Stomach (tissue), 19 donors: ENCODE measurements around the gene DHRS13. TPM values are rescaled to one million over a fixed set of nuclear protein-coding genes. Genes with fewer than 3 reads are reported as not detected.

Experiments
- DNase-seq, 2 donors: peaks; one replicate each; pipeline versions ENCODE4 v3.0.0 to v3.0.0-alpha.2; 2013 to 2019
- H3K27ac ChIP-seq, 5 donors: fragments of 200-600 bp in 4 of 5; sonication (generic) in 4 of 5; one replicate each; pipeline ENCODE4 v1.5.1; 2013 to 2019; ENCODE audit warnings: mild to moderate bottlenecking in 1 of 5, moderate library complexity in 1 of 5
- H3K27me3 ChIP-seq, 3 donors: fragments of 200-600 bp; sonication (generic); one replicate each; pipeline ENCODE4 v1.5.1; 2017 to 2019; ENCODE audit warnings: mixed run types in 1 of 3
- H3K36me3 ChIP-seq, 4 donors: fragments of 200-600 bp; sonication (generic); 1 replicate in 3 of 4; 2 replicates in 1 of 4; pipeline ENCODE4 v1.5.1; 2016 to 2019
- H3K4me1 ChIP-seq, 4 donors: fragments of 200-600 bp; sonication (generic); one replicate each; pipeline ENCODE4 v1.5.1; 2016 to 2019
- H3K4me3 ChIP-seq, 4 donors: fragments of 200-600 bp; sonication (generic) in 3 of 4; one replicate each; pipeline ENCODE4 v1.5.1; 2016 to 2019; ENCODE audit warnings: mild to moderate bottlenecking in 1 of 4
- H3K9me3 ChIP-seq, 4 donors: fragments of 200-600 bp; sonication (generic); one replicate each; pipeline ENCODE4 v1.5.1; 2016 to 2019
- CTCF ChIP-seq, 7 experiments: fragments of 450-650 bp in 4 of 7; fragments of 200-600 bp in 3 of 7; sonication (generic) in 3 of 7; IDR thresholded peaks; one replicate each; pipeline ENCODE4 v1.5.1; 2016 to 2019; ENCODE audit warnings: antibody characterized with exemption in 7 of 7, control low read depth in 2 of 7, mild to moderate bottlenecking in 1 of 7
- EP300 ChIP-seq: sonication (generic); formaldehyde crosslinking; IDR thresholded peaks from one replicate; pipeline ENCODE4 v1.6.1; 2017; ENCODE audit warnings: antibody characterized with exemption
- POLR2A ChIP-seq, 4 donors: fragments of 450-650 bp; IDR thresholded peaks; one replicate each; pipeline ENCODE4 v1.6.1; 2016; ENCODE audit warnings: antibody characterized with exemption in 4 of 4, control low read depth in 2 of 4, mild to moderate bottlenecking in 1 of 4, moderate library complexity in 1 of 4
- POLR2AphosphoS5 ChIP-seq, 3 donors: sonication (generic); formaldehyde crosslinking; IDR thresholded peaks; one replicate each; pipeline ENCODE4 v1.6.1; 2016; ENCODE audit warnings: antibody characterized with exemption in 3 of 3
- WGBS, 5 donors: extraction: QIAGEN DNeasy Blood & Tissue Kit in 3 of 5; methylation state at CpG; one replicate each; pipeline versions ENCODE4 v1.1.5 to v1.1.7; 2013 to 2018; 5-methylcytosine and 5-hydroxymethylcytosine counted together
- intact Hi-C: fragments of 100-400 bp; cut with DNase I; formaldehyde crosslinking; loops from one replicate; pipeline ENCODE4 v1.15.1; 2023; ENCODE audit warnings: low total_unique reads
- long read RNA-seq, 10 donors: transcript quantifications; one replicate each; lab custom pipeline, GENCODE V29; 2026
- polyA plus RNA-seq, 3 donors: library from polyadenylated mRNA; stranded (reverse); fragments of 200-250 nt; gene quantifications; one replicate each; pipeline ENCODE4 v1.2.3, GENCODE V29; 2013
- total RNA-seq, 5 donors: library from RNA; depleted of rRNA; stranded (reverse); fragments of >200 nt; gene quantifications; one replicate each; pipeline versions ENCODE4 v1.1.0 to v1.2.3, GENCODE V29; 2014 to 2016
- donor health status: healthy with polysubstance abuse.
- donor health status: Bipolar disorder and iron deficiency.
- donor health status: healthy.

The DHRS13 gene
- total RNA-seq (10 to 100 TPM in 2 of 5 donors, 1 to 10 TPM in 2, not detected in 1; 6.4 to 33.5 (median 9.3) TPM), polyA plus RNA-seq (10 to 100 TPM in 1 of 3 donors, 1 to 10 TPM in 2; 4.4 to 13.4 (median 6.0) TPM)
- long read RNA-seq, donor 1, partial matches to known transcripts, result 0 of 3 reads
- long read RNA-seq, donor 1, other reads (novel, unspliced or antisense), result 0 of 3 reads
- long read RNA-seq, donor 2, transcript DHRS13-201 (5 exons, 1,921 nt), result major isoform, 5 of 5 reads
- long read RNA-seq, donor 2, partial matches to known transcripts, result 0 of 5 reads
- long read RNA-seq, donor 2, other reads (novel, unspliced or antisense), result 0 of 5 reads
- long read RNA-seq, donor 3, partial matches to known transcripts, result 0 of 4 reads
- long read RNA-seq, donor 3, other reads (novel, unspliced or antisense), result 0 of 4 reads
- long read RNA-seq, donor 4, result 0 reads
- long read RNA-seq, donor 5, transcript DHRS13-201 (5 exons, 1,921 nt), result major isoform, 6 of 7 reads
- long read RNA-seq, donor 5, partial matches to known transcripts, result 0 of 7 reads
- long read RNA-seq, donor 5, other reads (novel, unspliced or antisense), result 0 of 7 reads
- long read RNA-seq, donor 6, transcript DHRS13-201 (5 exons, 1,921 nt), result major isoform, 15 of 19 reads
- long read RNA-seq, donor 6, partial matches to known transcripts, result 0 of 19 reads
- long read RNA-seq, donor 6, other reads (novel, unspliced or antisense), result 0 of 19 reads
- long read RNA-seq, donor 7, partial matches to known transcripts, result 0 of 4 reads
- long read RNA-seq, donor 7, other reads (novel, unspliced or antisense), result 0 of 4 reads
- long read RNA-seq, donor 8, partial matches to known transcripts, result 0 of 5 reads
- long read RNA-seq, donor 8, other reads (novel, unspliced or antisense), result 0 of 5 reads
- long read RNA-seq, donor 9, transcript DHRS13-201 (5 exons, 1,921 nt), result major isoform, 5 of 5 reads
- long read RNA-seq, donor 9, partial matches to known transcripts, result 0 of 5 reads
- long read RNA-seq, donor 9, other reads (novel, unspliced or antisense), result 0 of 5 reads
- long read RNA-seq, donor 10, partial matches to known transcripts, result 0 of 2 reads
- long read RNA-seq, donor 10, other reads (novel, unspliced or antisense), result 0 of 2 reads

- peaks cover 15 to 62% (median 46%) of the 10 kb centered on the region in 4 donors for H3K4me1 ChIP-seq
- 0 to 1% (median 1%) methylated on average over 5 to 55 of the region's 55 CpGs for WGBS, 5 donors
- H3K27ac ChIP-seq, result peak within 1 kb of the TSS; percentile 84 to 91 (median 89)
- no peaks in the 10 kb centered on the region for H3K9me3 ChIP-seq
- no peaks in the 10 kb centered on the region for H3K27me3 ChIP-seq
- peak within 1 kb of the TSS; percentile 65 to 94 (median 75) for H3K4me3 ChIP-seq
- intact Hi-C loops, result no loop called here
- H3K36me3 ChIP-seq, result peaks cover 21 to 26% (median 25%) of the 10 kb centered on the region in 4 donors
- no peak for TF ChIP-seq EP300
- TF ChIP-seq CTCF (IDR thresholded peaks at IDR 0.05), result peak in 5 of 7 experiments; percentile 69 to 97 (median 80)
- TF ChIP-seq POLR2AphosphoS5 (IDR thresholded peaks at IDR 0.05), result peak; percentile 49 to 75 (median 56)
- TF ChIP-seq POLR2A (IDR thresholded peaks at IDR 0.05), result no peak
- DNase-seq, result peak; percentile 96 to 98
Observed at GRCh38 chr17:28902819-28903545, at the start of gene DHRS13. Gene DHRS13, minus strand, starts transcription at chr17:28903079. Its CDS starts 135 bp downstream, at chr17:28902944.

GRCh38 chr17:28951991-28952975 lies 49.4 kb upstream of the DHRS13 start:
- peak; percentile 96 to 100 for DNase-seq
- Histone ChIP-seq H3K9me3 (no peaks in the 10 kb centered on the region), H3K4me3 (peak overlapping the region; percentile 96 to 99 (median 98)), H3K36me3 (peaks cover 0 to 3% (median under 1%) of the 10 kb centered on the region in 4 donors), H3K27ac (peak overlapping the region; percentile 91 to 99 (median 98)), H3K4me1 (peaks cover 23 to 33% (median 29%) of the 10 kb centered on the region in 4 donors), H3K27me3 (no peaks in the 10 kb centered on the region)
- intact Hi-C loops, result no loop called here
- WGBS, 5 donors, result 3 to 5% (median 4%) methylated on average over 35 to 36 of the region's 36 CpGs
- TF ChIP-seq POLR2A (IDR thresholded peaks at IDR 0.05) (peak in 1 of 4 donors; percentile 54), CTCF (IDR thresholded peaks at IDR 0.05) (no peak), EP300 (no peak), POLR2AphosphoS5 (IDR thresholded peaks at IDR 0.05) (peak; percentile 84 to 98 (median 93))

- H3K36me3 ChIP-seq, result peaks cover 0 to 5% (median 4%) of the 10 kb centered on the region in 4 donors
- H3K27ac ChIP-seq, result peak within 1 kb of the TSS; percentile 91 to 99 (median 98)
- 0 to 2% (median 1%) methylated on average over 20 to 51 of the region's 51 CpGs for WGBS, 5 donors
- H3K4me1 ChIP-seq, result peaks cover 29 to 40% (median 37%) of the 10 kb centered on the region in 4 donors
- peak within 1 kb of the TSS; percentile 96 to 99 (median 98) for H3K4me3 ChIP-seq
- no peak for TF ChIP-seq EP300
- peak; percentile 71 to 91 (median 89) for TF ChIP-seq POLR2AphosphoS5 (IDR thresholded peaks at IDR 0.05)
- no peak for TF ChIP-seq CTCF (IDR thresholded peaks at IDR 0.05)
- TF ChIP-seq POLR2A (IDR thresholded peaks at IDR 0.05), result peak in 1 of 4 donors; percentile 41
- intact Hi-C loops, result no loop called here
- no peaks in the 10 kb centered on the region for H3K27me3 ChIP-seq
- H3K9me3 ChIP-seq, result no peaks in the 10 kb centered on the region
- DNase-seq, result peak; percentile 100
Observed at GRCh38 chr17:28951428-28951990, 48.6 kb upstream of the DHRS13 start, which contains the start of gene PHF12. Gene PHF12, minus strand, starts transcription at chr17:28951518. Its CDS starts 558 bp downstream, at chr17:28950960.
